LNCAP (cell line): ENCODE data around the gene NAA16.

Experiments
- CTCF ChIP-seq: fragments of 450-650 bp; IDR thresholded peaks from 2 replicates; pipeline ENCODE4 v1.5.1; 2017; ENCODE audit warnings: mild to moderate bottlenecking

Gene NAA16

GRCh38 chr13:41405367-41405766 is 94.3 kb downstream of the NAA16 start:
- TF ChIP-seq CTCF: no peak

GRCh38 chr13:41407380-41407779 is 96.3 kb downstream of the NAA16 start:
- TF ChIP-seq CTCF: no peak

- no peak for TF ChIP-seq CTCF
These were observed 97.1 kb downstream of the NAA16 start for GRCh38 chr13:41408121-41408520.

GRCh38 chr13:41408746-41409145 is 97.7 kb downstream of the NAA16 start:
- TF ChIP-seq CTCF: no peak

GRCh38 chr13:41409611-41410010 is 98.5 kb downstream of the NAA16 start:
- no peak for TF ChIP-seq CTCF

- no peak for TF ChIP-seq CTCF
These were observed 100.0 kb downstream of the NAA16 start for GRCh38 chr13:41411060-41411459.

GRCh38 chr13:41411522-41411921 is 100.5 kb downstream of the NAA16 start:
- peak; percentile 18; the same call in 1 of the 2 replicates for TF ChIP-seq CTCF

- TF ChIP-seq CTCF: no peak
These were observed 102.8 kb downstream of the NAA16 start for GRCh38 chr13:41413872-41414271.
